Liver (tissue), 9 donors: Measurements from ENCODE around the gene SNRK. TPM values are rescaled to one million over a fixed set of nuclear protein-coding genes. Genes with fewer than 3 reads are reported as not detected.

Experiments used
- DNase-seq: peaks from one replicate; pipeline ENCODE4 v3.0.0-alpha.2; 2017; ENCODE audit warnings: low spot score
- H3K27ac ChIP-seq, 2 donors: one replicate each; pipeline ENCODE4 v1.7.0; 2013; ENCODE audit warnings: inconsistent platforms in 2 of 2, low read length in 2 of 2, control low read depth in 1 of 2, low read depth in 1 of 2, mild to moderate bottlenecking in 1 of 2
- H3K27me3 ChIP-seq, 4 donors: one replicate each; pipeline versions ENCODE4 v1.6.1 to v1.7.0; 2013; ENCODE audit warnings: low read length in 3 of 4, inconsistent platforms in 1 of 4, mild to moderate bottlenecking in 1 of 4, moderate library complexity in 1 of 4; ENCODE audit not compliant: control insufficient read depth in 4 of 4, insufficient read depth in 4 of 4
- H3K36me3 ChIP-seq, 4 donors: one replicate each; pipeline versions ENCODE4 v1.6.1 to v1.7.0; 2013; ENCODE audit warnings: low read length in 3 of 4, mild to moderate bottlenecking in 3 of 4, low read depth in 1 of 4, moderate library complexity in 1 of 4; ENCODE audit not compliant: control insufficient read depth in 4 of 4, insufficient read depth in 3 of 4
- H3K4me1 ChIP-seq, 4 donors: one replicate each; pipeline versions ENCODE4 v1.6.1 to v1.7.0; 2013; ENCODE audit warnings: low read length in 3 of 4, mild to moderate bottlenecking in 3 of 4, moderate library complexity in 1 of 4; ENCODE audit not compliant: control insufficient read depth in 4 of 4, insufficient read depth in 4 of 4
- H3K4me3 ChIP-seq, 3 donors: one replicate each; pipeline versions ENCODE4 v1.6.1 to v1.7.0; 2013; ENCODE audit warnings: low read length in 3 of 3, control low read depth in 1 of 3, low read depth in 1 of 3, mild to moderate bottlenecking in 1 of 3
- H3K9ac ChIP-seq, 2 donors: one replicate each; pipeline ENCODE4 v1.7.0; 2013; ENCODE audit warnings: low read length in 2 of 2, mild to moderate bottlenecking in 2 of 2, moderate library complexity in 2 of 2, control low read depth in 1 of 2, low read depth in 1 of 2
- H3K9me3 ChIP-seq, 4 donors: one replicate each; pipeline versions ENCODE4 v1.6.1 to v1.7.0; 2013; ENCODE audit warnings: low read length in 3 of 4; ENCODE audit not compliant: control insufficient read depth in 4 of 4
- CTCF ChIP-seq: fragments of 150-350 bp; IDR thresholded peaks from 2 replicates; pipeline ENCODE4 v1.5.1; 2017; ENCODE audit warnings: improper control_type of control experiment, low read depth, low read length; ENCODE audit not compliant: missing input control
- EGR1 ChIP-seq, 2 donors: IDR thresholded peaks; 2 replicates each; pipeline ENCODE4 v1.6.1; 2016 to 2018; ENCODE audit warnings: antibody characterized with exemption in 2 of 2, low read depth in 2 of 2
- FOXA1 ChIP-seq: IDR thresholded peaks from 2 replicates; pipeline ENCODE4 v1.6.1; 2016; ENCODE audit warnings: antibody characterized with exemption
- FOXA2 ChIP-seq: IDR thresholded peaks from 2 replicates; pipeline ENCODE4 v1.6.1; 2016; ENCODE audit warnings: antibody characterized with exemption
- GABPA ChIP-seq, 2 donors: IDR thresholded peaks in 1 of 2; conservative IDR thresholded peaks in 1 of 2; 2 replicates each; pipeline ENCODE4 v1.6.1; 2016; ENCODE audit warnings: antibody characterized with exemption in 2 of 2, mild to moderate bottlenecking in 1 of 2, moderate library complexity in 1 of 2
- HNF4A ChIP-seq, 2 donors: conservative IDR thresholded peaks; 2 replicates each; pipeline ENCODE4 v1.6.1; 2016; ENCODE audit warnings: antibody characterized with exemption in 2 of 2, mild to moderate bottlenecking in 2 of 2
- HNF4G ChIP-seq: IDR thresholded peaks from 2 replicates; pipeline ENCODE4 v1.6.1; 2016; ENCODE audit warnings: antibody characterized with exemption
- JUND ChIP-seq, 2 donors: IDR thresholded peaks; 2 replicates each; pipeline ENCODE4 v1.6.1; 2016; ENCODE audit warnings: antibody characterized with exemption in 2 of 2
- NR2F2 ChIP-seq: IDR thresholded peaks from 2 replicates; pipeline ENCODE4 v1.6.1; 2016; ENCODE audit warnings: antibody characterized with exemption
- RAD21 ChIP-seq, 2 donors: IDR thresholded peaks; 2 replicates each; pipeline ENCODE4 v1.6.1; 2016; ENCODE audit warnings: antibody characterized with exemption in 2 of 2, mild to moderate bottlenecking in 2 of 2
- RXRA ChIP-seq, 2 donors: IDR thresholded peaks; 2 replicates each; pipeline ENCODE4 v1.6.1; 2017 to 2018; ENCODE audit warnings: antibody characterized with exemption in 2 of 2, mild to moderate bottlenecking in 1 of 2
- SP1 ChIP-seq: IDR thresholded peaks from 2 replicates; pipeline ENCODE4 v1.6.1; 2018; ENCODE audit warnings: antibody characterized with exemption, mild to moderate bottlenecking
- TAF1 ChIP-seq: conservative IDR thresholded peaks from 2 replicates; pipeline ENCODE4 v1.6.1; 2016; ENCODE audit warnings: antibody characterized with exemption, mild to moderate bottlenecking
- YY1 ChIP-seq: IDR thresholded peaks from 2 replicates; pipeline ENCODE4 v1.6.1; 2016; ENCODE audit warnings: antibody characterized with exemption, mild to moderate bottlenecking
- WGBS: extraction: QIAGEN DNeasy Blood & Tissue Kit; methylation state at CpG from one replicate; pipeline ENCODE4 v1.1.7; 2013; 5-methylcytosine and 5-hydroxymethylcytosine counted together
- polyA plus RNA-seq, 2 donors: library from polyadenylated mRNA; stranded (reverse) in 1 of 2; unstranded in 1 of 2; fragments of 200-250 nt in 1 of 2; fragments of >200 nt in 1 of 2; fragmentation: Nextera tagmentation in 1 of 2; extraction: Ambion mirVana in 1 of 2; gene quantifications; one replicate each; pipeline versions ENCODE4 v1.2.1 to v1.2.3, GENCODE V29; 2013 to 2015
- total RNA-seq, 2 donors: library from RNA; depleted of rRNA; stranded (reverse); fragments of >200 nt; gene quantifications; one replicate each; pipeline ENCODE4 v1.2.3, GENCODE V29; 2014
- TF ChIP-seq, protein P1 (sequence below): IDR thresholded peaks from 2 replicates; pipeline ENCODE4 v1.6.1; 2016; ENCODE audit warnings: antibody characterized with exemption
- TF ChIP-seq, protein P2 (sequence below): IDR thresholded peaks from 2 replicates; pipeline ENCODE4 v1.6.1; 2016; ENCODE audit warnings: antibody characterized with exemption
- TF ChIP-seq, protein P3 (sequence below): IDR thresholded peaks from 2 replicates; pipeline ENCODE4 v1.6.1; 2016; ENCODE audit warnings: antibody characterized with exemption
- donor health status: healthy.
- donor health status: healthy.
- donor health status: healthy.
- donor health status: healthy.
- donor health status: healthy.

Gene SNRK
- total and polyA plus RNA-seq, 4 donors: 5.8 to 28.5 (median 14.6) TPM

GRCh38 chr3:43389388-43390254 is 103.3 kb downstream of the SNRK start (continued):
- TF ChIP-seq, protein P1, sequence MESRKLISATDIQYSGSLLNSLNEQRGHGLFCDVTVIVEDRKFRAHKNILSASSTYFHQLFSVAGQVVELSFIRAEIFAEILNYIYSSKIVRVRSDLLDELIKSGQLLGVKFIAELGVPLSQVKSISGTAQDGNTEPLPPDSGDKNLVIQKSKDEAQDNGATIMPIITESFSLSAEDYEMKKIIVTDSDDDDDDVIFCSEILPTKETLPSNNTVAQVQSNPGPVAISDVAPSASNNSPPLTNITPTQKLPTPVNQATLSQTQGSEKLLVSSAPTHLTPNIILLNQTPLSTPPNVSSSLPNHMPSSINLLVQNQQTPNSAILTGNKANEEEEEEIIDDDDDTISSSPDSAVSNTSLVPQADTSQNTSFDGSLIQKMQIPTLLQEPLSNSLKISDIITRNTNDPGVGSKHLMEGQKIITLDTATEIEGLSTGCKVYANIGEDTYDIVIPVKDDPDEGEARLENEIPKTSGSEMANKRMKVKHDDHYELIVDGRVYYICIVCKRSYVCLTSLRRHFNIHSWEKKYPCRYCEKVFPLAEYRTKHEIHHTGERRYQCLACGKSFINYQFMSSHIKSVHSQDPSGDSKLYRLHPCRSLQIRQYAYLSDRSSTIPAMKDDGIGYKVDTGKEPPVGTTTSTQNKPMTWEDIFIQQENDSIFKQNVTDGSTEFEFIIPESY: peak; percentile 29
- TF ChIP-seq YY1 (peak; percentile 76), HNF4A (conservative IDR thresholded peaks at IDR 0.05) (peak; percentile 69 to 77), EGR1 (IDR thresholded peaks at IDR 0.05; ENCODE audit: low read depth in 2 of 2) (peak; percentile 62 to 89), RXRA (IDR thresholded peaks at IDR 0.05) (peak; percentile 61 to 74)
- TF ChIP-seq, protein P2, sequence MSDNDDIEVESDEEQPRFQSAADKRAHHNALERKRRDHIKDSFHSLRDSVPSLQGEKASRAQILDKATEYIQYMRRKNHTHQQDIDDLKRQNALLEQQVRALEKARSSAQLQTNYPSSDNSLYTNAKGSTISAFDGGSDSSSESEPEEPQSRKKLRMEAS: peak; percentile 96

DNA sequence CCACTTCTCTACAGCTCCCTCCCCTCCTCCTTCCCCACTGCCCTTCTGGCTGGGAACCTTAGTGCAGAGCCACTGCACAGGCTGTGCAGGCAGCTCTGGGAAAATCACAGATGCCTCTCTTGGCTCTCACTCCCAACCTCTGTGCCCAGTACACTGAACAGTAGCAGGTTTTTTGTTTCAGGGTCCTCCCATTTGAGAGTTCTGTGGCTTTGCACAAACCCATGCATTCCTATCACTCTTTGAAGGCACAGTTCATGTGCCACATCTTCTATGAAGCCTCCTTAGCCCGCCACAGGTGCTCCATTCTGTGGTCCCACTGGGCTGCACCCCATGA is 103.9 kb downstream of the SNRK start:
- H3K9me3 ChIP-seq: no peaks in the 10 kb centered on the region
- H3K36me3 ChIP-seq: no peaks in the 10 kb centered on the region
- TF ChIP-seq RAD21 (IDR thresholded peaks at IDR 0.05) (no peak), SP1 (no peak), NR2F2 (no peak), HNF4G (no peak), CTCF (no peak), GABPA (IDR thresholded peaks at IDR 0.05 in 1 of 2, conservative IDR thresholded peaks at IDR 0.05 in 1 of 2) (no peak), FOXA2 (no peak), YY1 (no peak), JUND (IDR thresholded peaks at IDR 0.05) (no peak), FOXA1 (no peak), RXRA (IDR thresholded peaks at IDR 0.05) (no peak), TAF1 (no peak), EGR1 (IDR thresholded peaks at IDR 0.05; ENCODE audit: low read depth in 2 of 2) (no peak), HNF4A (conservative IDR thresholded peaks at IDR 0.05) (no peak)
- TF ChIP-seq, protein P3, sequence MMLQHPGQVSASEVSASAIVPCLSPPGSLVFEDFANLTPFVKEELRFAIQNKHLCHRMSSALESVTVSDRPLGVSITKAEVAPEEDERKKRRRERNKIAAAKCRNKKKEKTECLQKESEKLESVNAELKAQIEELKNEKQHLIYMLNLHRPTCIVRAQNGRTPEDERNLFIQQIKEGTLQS: no peak
- TF ChIP-seq, protein P2: no peak
- H3K4me3 ChIP-seq: no peak overlapping the region
- WGBS: 97% methylated on average over 1 of the region's 1 CpG
- peaks cover 6 to 19% (median 12%) of the 10 kb centered on the region in 4 donors for H3K4me1 ChIP-seq
- no peaks in the 10 kb centered on the region for H3K27me3 ChIP-seq
- DNase-seq: no peak
- no peak overlapping the region for H3K9ac ChIP-seq
- H3K27ac ChIP-seq: peak overlapping the region; percentile 45 to 88
